Esophagus mucosa (tissue), 1 donor: Measurements from ENCODE around the gene DLK1. TPM values are rescaled to one million over a fixed set of nuclear protein-coding genes. Genes with fewer than 3 reads are reported as not detected.

Experiments
- ATAC-seq: fragments of 200-7000 bp; cut with Tn5 transposase; one replicate; pipeline ENCODE4 v1.9.1; 2020
- total RNA-seq: library from RNA; stranded (reverse); gene quantifications from one replicate; pipeline ENCODE4 v1.2.4, GENCODE V29; 2023
- donor health status: DM: yes; HTN: yes; CAD: no.

DLK1 gene
- total RNA-seq, 1 donor from 2014 or later: 0.16 TPM

- ATAC-seq: no peak
These were observed 36.2 kb downstream of the DLK1 start for GRCh38 chr14:100762901-100763300.

GRCh38 chr14:100764471-100765115 is 37.9 kb downstream of the DLK1 start:
- no peak for ATAC-seq

- ATAC-seq: no peak
These were observed 38.6 kb downstream of the DLK1 start for GRCh38 chr14:100765296-100765695.

GRCh38 chr14:100765991-100766390 is 39.3 kb downstream of the DLK1 start:
- no peak for ATAC-seq

GRCh38 chr14:100767003-100767787 is 40.5 kb downstream of the DLK1 start:
- ATAC-seq: no peak

GRCh38 chr14:100767788-100768536 is 41.3 kb downstream of the DLK1 start:
- no peak for ATAC-seq

GRCh38 chr14:100769035-100769939 is 42.6 kb downstream of the DLK1 start:
- no peak for ATAC-seq

- ATAC-seq: no peak
These were observed 43.4 kb downstream of the DLK1 start for GRCh38 chr14:100770046-100770445.

GRCh38 chr14:100770605-100771120 is 44.0 kb downstream of the DLK1 start:
- no peak for ATAC-seq

- ATAC-seq: no peak
These were observed 44.6 kb downstream of the DLK1 start for GRCh38 chr14:100771121-100771800.

GRCh38 chr14:100772607-100773165 is 46.0 kb downstream of the DLK1 start:
- ATAC-seq: no peak

- ATAC-seq: no peak
These were observed 46.9 kb downstream of the DLK1 start for GRCh38 chr14:100773331-100774163.

GRCh38 chr14:100774164-100774537 is 47.5 kb downstream of the DLK1 start:
- no peak for ATAC-seq

- ATAC-seq: no peak
These were observed 48.7 kb downstream of the DLK1 start for GRCh38 chr14:100775351-100775830.

GRCh38 chr14:100775831-100776591 is 49.3 kb downstream of the DLK1 start:
- no peak for ATAC-seq

GRCh38 chr14:100776681-100777365 is 50.1 kb downstream of the DLK1 start:
- no peak for ATAC-seq

GRCh38 chr14:100777366-100777817 is 50.7 kb downstream of the DLK1 start:
- no peak for ATAC-seq

GRCh38 chr14:100777818-100778525 is 51.3 kb downstream of the DLK1 start:
- ATAC-seq: no peak
